ENCODE results near the gene ZNF512B.

DNA sequence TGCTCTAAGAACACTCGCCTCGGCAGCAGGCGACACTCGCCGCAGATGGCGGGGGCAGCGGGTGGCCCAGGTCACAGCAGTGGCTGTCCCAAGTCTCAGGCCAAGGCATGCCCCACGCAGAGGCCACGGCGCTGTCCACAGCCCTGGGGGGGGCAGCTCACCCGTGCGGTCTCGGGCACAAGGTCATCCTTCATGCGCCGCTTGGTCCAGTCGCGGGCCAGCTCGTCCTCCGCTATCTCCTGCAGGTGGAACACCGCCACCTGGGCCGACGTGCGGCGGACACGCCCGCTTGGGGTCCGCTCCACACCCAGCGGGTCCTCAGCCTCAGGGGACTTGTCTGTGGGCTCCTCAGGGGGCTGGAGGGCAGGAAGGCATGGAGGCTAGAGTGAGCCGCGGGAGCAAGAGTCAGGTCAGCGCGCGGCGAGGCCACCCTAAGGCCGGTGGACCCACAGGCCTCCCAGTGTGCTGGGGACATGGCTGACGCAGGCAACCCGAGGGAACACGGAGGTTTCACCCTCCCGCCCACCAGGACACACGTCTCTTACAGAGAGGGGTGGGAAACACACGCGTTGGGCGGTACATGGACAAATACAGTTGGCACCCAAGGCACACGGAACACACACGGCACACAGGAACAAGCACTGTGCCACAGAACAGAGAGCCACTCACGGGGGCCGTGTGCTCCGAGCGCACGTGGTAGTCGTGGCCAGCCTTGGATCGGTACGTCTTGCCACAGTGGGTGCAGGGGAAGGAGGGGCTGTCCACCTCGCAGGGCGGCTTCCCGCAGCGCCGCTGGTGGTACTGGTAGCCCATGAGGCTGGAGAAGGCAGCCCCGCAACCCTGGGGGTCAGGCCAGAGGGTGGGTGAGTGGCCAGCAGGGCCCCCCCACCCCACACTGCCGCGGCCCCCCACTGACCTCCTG, 7.0 kb downstream of the ZNF512B start:
- no peak for TF ChIP-seq POLR2AphosphoS5 (IDR thresholded peaks at IDR 0.05; ENCODE audit: insufficient read depth, low read depth, low read length)
- TF ChIP-seq POLR2A (IDR thresholded peaks at IDR 0.05; ENCODE audit: low read depth, low read length), result no peak

Measured in endothelial cell of umbilical vein (primary cell).